IMR-90 (cell line): ENCODE results near the gene NBPF12.
"Not testable (repeated sequence)": the region's sequence is repeated elsewhere in the genome, so short reads cannot be mapped to it uniquely, and the experiment has no call there.

Experiments used
- FOS ChIP-seq: fragments of 150-350 bp; IDR thresholded peaks from 2 replicates; pipeline ENCODE4 v1.6.1; 2016; ENCODE audit warnings: low read depth, low read length
- RCOR1 ChIP-seq: IDR thresholded peaks from 2 replicates; pipeline ENCODE4 v1.6.1; 2012; ENCODE audit warnings: mild to moderate bottlenecking, low read length, improper control_type of control experiment; ENCODE audit not compliant: insufficient replicate concordance
- TF ChIP-seq, protein P1 (sequence below): conservative IDR thresholded peaks from 2 replicates; pipeline ENCODE4 v1.5.1; 2012; ENCODE audit warnings: mild to moderate bottlenecking, low read depth, low read length, improper control_type of control experiment

DNA sequence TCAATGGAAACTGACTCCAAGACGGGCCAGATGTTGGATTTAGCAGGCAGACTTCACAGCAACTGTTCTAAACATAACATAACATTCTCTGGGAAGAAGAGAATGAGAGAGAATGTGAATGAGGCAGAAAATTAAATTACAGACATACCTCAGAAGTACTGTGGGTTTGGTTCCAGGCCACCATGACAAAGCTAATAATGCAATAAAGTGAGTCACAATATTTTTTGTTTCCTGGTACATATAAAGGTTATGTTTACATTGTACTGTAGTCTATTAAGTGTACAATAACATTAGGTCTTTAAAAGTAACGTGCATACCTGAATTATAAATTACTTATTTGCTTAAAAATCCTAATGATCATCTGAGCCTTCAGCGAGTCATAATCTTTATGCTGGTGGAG is 45.8 kb upstream of the NBPF12 start:
- TF ChIP-seq, protein P1, sequence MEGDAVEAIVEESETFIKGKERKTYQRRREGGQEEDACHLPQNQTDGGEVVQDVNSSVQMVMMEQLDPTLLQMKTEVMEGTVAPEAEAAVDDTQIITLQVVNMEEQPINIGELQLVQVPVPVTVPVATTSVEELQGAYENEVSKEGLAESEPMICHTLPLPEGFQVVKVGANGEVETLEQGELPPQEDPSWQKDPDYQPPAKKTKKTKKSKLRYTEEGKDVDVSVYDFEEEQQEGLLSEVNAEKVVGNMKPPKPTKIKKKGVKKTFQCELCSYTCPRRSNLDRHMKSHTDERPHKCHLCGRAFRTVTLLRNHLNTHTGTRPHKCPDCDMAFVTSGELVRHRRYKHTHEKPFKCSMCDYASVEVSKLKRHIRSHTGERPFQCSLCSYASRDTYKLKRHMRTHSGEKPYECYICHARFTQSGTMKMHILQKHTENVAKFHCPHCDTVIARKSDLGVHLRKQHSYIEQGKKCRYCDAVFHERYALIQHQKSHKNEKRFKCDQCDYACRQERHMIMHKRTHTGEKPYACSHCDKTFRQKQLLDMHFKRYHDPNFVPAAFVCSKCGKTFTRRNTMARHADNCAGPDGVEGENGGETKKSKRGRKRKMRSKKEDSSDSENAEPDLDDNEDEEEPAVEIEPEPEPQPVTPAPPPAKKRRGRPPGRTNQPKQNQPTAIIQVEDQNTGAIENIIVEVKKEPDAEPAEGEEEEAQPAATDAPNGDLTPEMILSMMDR: not testable (repeated sequence)
- TF ChIP-seq FOS, RCOR1: not testable (repeated sequence)
